Psoas muscle (tissue), 8 donors: Measurements from ENCODE around the gene KLHL5. TPM values are rescaled to one million over a fixed set of nuclear protein-coding genes. Genes with fewer than 3 reads are reported as not detected.

ENCODE experiments used
- ATAC-seq, 4 donors: fragments of 200-7000 bp; cut with Tn5 transposase; one replicate each; pipeline ENCODE4 v1.9.1; 2020; ENCODE audit warnings: moderate library complexity in 3 of 4, mild to moderate bottlenecking in 2 of 4
- DNase-seq, 2 donors: peaks; one replicate each; pipeline ENCODE4 v3.0.0-alpha.2; 2020
- H3K27ac ChIP-seq: fragments of 200-600 bp; one replicate; pipeline ENCODE4 v1.8.0; 2022
- H3K27me3 ChIP-seq, 3 donors: fragments of 200-600 bp in 1 of 3; one replicate each; pipeline versions ENCODE4 v1.6.1 to v1.8.0; 2013 to 2022; ENCODE audit warnings: low read length in 2 of 3, mild to moderate bottlenecking in 2 of 3, moderate library complexity in 1 of 3; ENCODE audit not compliant: insufficient read depth in 3 of 3
- H3K36me3 ChIP-seq, 2 donors: fragments of 200-600 bp in 1 of 2; one replicate each; pipeline versions ENCODE4 v1.6.1 to v1.8.0; 2013 to 2022; ENCODE audit warnings: low read depth in 1 of 2, mild to moderate bottlenecking in 1 of 2, moderate library complexity in 1 of 2; ENCODE audit not compliant: insufficient read depth in 1 of 2
- H3K4me1 ChIP-seq: fragments of 200-600 bp; one replicate; pipeline ENCODE4 v1.8.0; 2022
- H3K4me3 ChIP-seq: fragments of 200-600 bp; one replicate; pipeline ENCODE4 v1.8.0; 2022; ENCODE audit warnings: mild to moderate bottlenecking
- H3K9me3 ChIP-seq: fragments of 200-600 bp; one replicate; pipeline ENCODE4 v1.8.0; 2022
- CTCF ChIP-seq: fragments of 200-600 bp; IDR thresholded peaks from one replicate; pipeline ENCODE4 v1.8.0; 2022; ENCODE audit warnings: antibody characterized with exemption
- WGBS, 3 donors: extraction: QIAGEN DNeasy Blood & Tissue Kit; methylation state at CpG; one replicate each; pipeline versions ENCODE4 v1.1.6 to v1.1.7; 2013; 5-methylcytosine and 5-hydroxymethylcytosine counted together
- intact Hi-C, 2 donors: fragments of 100-400 bp; cut with DNase I; formaldehyde crosslinking; loops; one replicate each; pipeline versions ENCODE4 v1.11.0 to v1.14.2; 2022
- polyA plus RNA-seq, 3 donors: library from polyadenylated mRNA; stranded (reverse); fragments of 200-250 nt; gene quantifications; one replicate each; pipeline ENCODE4 v1.2.3, GENCODE V29; 2013
- total RNA-seq, 4 donors: library from RNA; stranded (reverse); fragmentation: NEBNext Ultra II Directional in 2 of 4; extraction: Animal tissue kit (Norgen Biotek cat#: 25700) in 2 of 4; gene quantifications; one replicate each; pipeline versions ENCODE4 v1.2.1 to v1.2.4, GENCODE V29; 2021 to 2023
- donor health status: healthy with polysubstance abuse.
- donor health status: DM: no; HTN: no; CAD: no; lungs with moderate emphysema.
- donor health status: Bipolar disorder and iron deficiency.
- donor health status: healthy.
- donor health status: DM: yes; HTN: yes; CAD: no.
- donor health status: DM: no; HTN: no; CAD: no.
- donor health status: DM: no; HTN: no; CAD: no.
- donor health status: DM: yes; HTN: yes; CAD: no.

The KLHL5 gene
- total and polyA plus RNA-seq, 7 donors = 6.7 to 14.9 (median 10.1) TPM

- H3K4me3 ChIP-seq = peak overlapping the region; percentile 84
- H3K27me3 ChIP-seq = no peaks in the 10 kb centered on the region
- H3K27ac ChIP-seq = peak overlapping the region; percentile 80
- ATAC-seq (no peak), DNase-seq (no peak)
- intact Hi-C loops = no loop called here
- H3K9me3 ChIP-seq = no peaks in the 10 kb centered on the region
- WGBS, 3 donors = 28 to 46% (median 30%) methylated on average over 3 of the region's 3 CpGs
- TF ChIP-seq CTCF = no peak
- no peaks in the 10 kb centered on the region for H3K4me1 ChIP-seq
- no peaks in the 10 kb centered on the region for H3K36me3 ChIP-seq
Observed at GRCh38 chr4:39045827-39046221, 16.2 kb upstream of the KLHL5 start.

GRCh38 chr4:39046249-39046648 is 15.8 kb upstream of the KLHL5 start:
- no peak for TF ChIP-seq CTCF
- no peaks in the 10 kb centered on the region for H3K36me3 ChIP-seq
- 80 to 91% (median 87%) methylated on average over 8 of the region's 8 CpGs for WGBS, 3 donors
- H3K27ac ChIP-seq = no peak overlapping the region
- ATAC-seq = no peak
- no peak for DNase-seq
- intact Hi-C loops = no loop called here
- H3K9me3 ChIP-seq = no peaks in the 10 kb centered on the region
- no peaks in the 10 kb centered on the region for H3K27me3 ChIP-seq
- H3K4me1 ChIP-seq = no peaks in the 10 kb centered on the region
- peak overlapping the region; percentile 84 for H3K4me3 ChIP-seq

GRCh38 chr4:39047681-39048080 is 14.4 kb upstream of the KLHL5 start:
- Histone ChIP-seq H3K4me1 (no peaks in the 10 kb centered on the region), H3K36me3 (no peaks in the 10 kb centered on the region), H3K9me3 (no peaks in the 10 kb centered on the region), H3K4me3 (no peak overlapping the region), H3K27ac (no peak overlapping the region), H3K27me3 (no peaks in the 10 kb centered on the region)
- intact Hi-C loops = no loop called here
- 75 to 84% (median 80%) methylated on average over 2 of the region's 2 CpGs for WGBS, 3 donors
- ATAC-seq (no peak), DNase-seq (no peak)
- TF ChIP-seq CTCF = no peak

- no peaks in the 10 kb centered on the region for H3K9me3 ChIP-seq
- H3K4me3 ChIP-seq = no peak overlapping the region
- no peak overlapping the region for H3K27ac ChIP-seq
- intact Hi-C loops = no loop called here
- no peaks in the 10 kb centered on the region for H3K4me1 ChIP-seq
- no peak for TF ChIP-seq CTCF
- 41 to 73% (median 45%) methylated on average over 1 of the region's 1 CpG for WGBS, 3 donors
- no peaks in the 10 kb centered on the region for H3K27me3 ChIP-seq
- DNase-seq (no peak), ATAC-seq (no peak)
- no peaks in the 10 kb centered on the region for H3K36me3 ChIP-seq
Observed at GRCh38 chr4:39048311-39048710, 13.7 kb upstream of the KLHL5 start.

GRCh38 chr4:39050590-39050989 is 11.4 kb upstream of the KLHL5 start:
- Histone ChIP-seq H3K27me3 (no peaks in the 10 kb centered on the region), H3K4me1 (no peaks in the 10 kb centered on the region)

More at GRCh38 chr4:39050590-39050989, 11.4 kb upstream of the KLHL5 start:
- H3K27ac ChIP-seq = no peak overlapping the region
- DNase-seq = no peak
- no peaks in the 10 kb centered on the region for H3K36me3 ChIP-seq
- WGBS, 3 donors = 75 to 83% (median 78%) methylated on average over 2 of the region's 2 CpGs
- H3K9me3 ChIP-seq = no peaks in the 10 kb centered on the region
- ATAC-seq = no peak
- no peak for TF ChIP-seq CTCF
- intact Hi-C loops = no loop called here
- H3K4me3 ChIP-seq = no peak overlapping the region
